Measurements from ENCODE around the gene ARHGEF37.
"Not testable (repeated sequence)": the region's sequence is repeated elsewhere in the genome, so short reads cannot be mapped to it uniquely, and the experiment has no call there.

ARHGEF37 gene

DNA sequence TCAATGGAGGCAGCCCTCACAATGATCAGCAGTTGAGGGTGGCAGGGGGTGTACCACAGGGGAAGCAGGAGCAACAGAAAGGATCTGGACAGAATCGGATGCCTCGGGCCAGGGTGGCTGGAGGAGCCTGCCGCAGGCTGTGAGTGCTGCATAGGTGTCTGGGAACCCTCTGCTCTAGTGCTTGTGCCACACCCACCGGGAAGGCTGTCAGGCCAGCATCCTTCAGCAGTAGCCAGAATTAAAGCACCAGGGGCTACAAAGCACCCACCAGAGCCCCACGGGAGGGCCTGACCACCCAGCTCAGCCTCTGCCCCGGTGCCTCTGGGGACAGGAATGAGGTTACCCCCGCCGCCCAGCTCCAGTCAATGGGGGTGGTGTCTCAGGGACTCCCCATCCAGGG lies 49.0 kb downstream of the ARHGEF37 start:
- DNase-seq: no peak

DNA sequence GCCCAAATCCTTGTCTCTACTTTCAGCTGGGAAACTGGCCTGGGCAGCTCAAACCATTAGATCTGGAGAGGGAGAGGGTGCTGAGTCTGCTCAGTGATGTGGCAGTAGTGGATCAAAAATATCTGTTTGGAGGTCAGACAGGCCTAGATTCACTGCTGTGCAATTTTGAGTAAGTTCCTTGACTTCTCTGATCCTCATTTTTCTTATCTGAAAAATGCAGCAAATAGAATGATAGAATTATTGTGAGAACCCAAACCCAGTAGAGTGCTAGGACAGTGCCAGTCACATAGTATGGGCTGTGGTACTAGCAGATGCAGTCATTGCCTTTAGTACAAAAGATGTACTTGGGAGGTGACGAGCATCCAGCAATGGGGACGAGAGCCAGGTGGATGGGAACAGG lies 50.2 kb downstream of the ARHGEF37 start:
- DNase-seq: no peak

DNA sequence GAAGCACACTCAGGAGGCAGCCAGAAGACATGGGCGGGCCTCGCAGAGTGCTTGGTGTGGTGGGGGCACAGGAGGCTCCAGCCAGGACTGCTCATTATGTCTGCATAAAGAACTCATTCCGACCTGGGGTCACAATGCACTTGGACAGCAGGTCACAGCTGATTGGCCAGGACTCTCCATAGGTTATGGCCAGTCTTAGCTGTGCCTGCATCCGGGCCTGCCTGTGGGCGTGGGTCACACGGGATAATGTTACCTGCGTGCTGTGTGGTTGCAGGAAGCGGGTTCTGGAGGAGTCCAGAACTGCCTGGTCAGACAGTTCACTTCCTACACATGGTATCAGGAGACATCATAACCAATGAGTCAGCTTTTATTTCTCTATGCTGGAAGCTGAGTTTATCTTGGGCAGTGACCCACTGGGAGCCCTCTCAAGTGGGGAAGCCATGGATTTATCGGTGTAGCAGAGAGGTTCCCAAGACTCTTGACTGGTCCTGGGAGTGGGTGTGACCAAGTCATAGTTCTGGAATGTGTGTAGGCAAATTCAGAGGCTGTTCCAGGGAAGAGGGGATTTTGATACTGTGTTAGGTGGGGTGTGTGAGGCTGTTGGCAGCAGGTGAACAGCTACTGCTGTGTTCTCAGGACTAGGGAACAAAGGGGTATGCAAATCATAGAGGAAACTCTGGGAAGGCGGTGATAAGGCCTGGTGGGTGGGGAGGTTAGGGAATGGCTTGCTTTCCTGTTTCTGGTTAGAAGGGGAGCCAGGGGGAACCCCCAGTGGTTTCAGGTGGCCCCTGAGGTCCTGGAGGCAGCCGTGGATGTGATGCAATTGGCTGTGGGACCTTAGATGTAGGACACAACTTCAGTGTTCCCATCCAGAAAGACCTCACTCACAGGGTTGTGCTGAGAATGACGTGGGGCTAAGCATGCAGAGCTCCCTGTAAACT lies 51.3 kb downstream of the ARHGEF37 start:
- DNase-seq: no peak

DNA sequence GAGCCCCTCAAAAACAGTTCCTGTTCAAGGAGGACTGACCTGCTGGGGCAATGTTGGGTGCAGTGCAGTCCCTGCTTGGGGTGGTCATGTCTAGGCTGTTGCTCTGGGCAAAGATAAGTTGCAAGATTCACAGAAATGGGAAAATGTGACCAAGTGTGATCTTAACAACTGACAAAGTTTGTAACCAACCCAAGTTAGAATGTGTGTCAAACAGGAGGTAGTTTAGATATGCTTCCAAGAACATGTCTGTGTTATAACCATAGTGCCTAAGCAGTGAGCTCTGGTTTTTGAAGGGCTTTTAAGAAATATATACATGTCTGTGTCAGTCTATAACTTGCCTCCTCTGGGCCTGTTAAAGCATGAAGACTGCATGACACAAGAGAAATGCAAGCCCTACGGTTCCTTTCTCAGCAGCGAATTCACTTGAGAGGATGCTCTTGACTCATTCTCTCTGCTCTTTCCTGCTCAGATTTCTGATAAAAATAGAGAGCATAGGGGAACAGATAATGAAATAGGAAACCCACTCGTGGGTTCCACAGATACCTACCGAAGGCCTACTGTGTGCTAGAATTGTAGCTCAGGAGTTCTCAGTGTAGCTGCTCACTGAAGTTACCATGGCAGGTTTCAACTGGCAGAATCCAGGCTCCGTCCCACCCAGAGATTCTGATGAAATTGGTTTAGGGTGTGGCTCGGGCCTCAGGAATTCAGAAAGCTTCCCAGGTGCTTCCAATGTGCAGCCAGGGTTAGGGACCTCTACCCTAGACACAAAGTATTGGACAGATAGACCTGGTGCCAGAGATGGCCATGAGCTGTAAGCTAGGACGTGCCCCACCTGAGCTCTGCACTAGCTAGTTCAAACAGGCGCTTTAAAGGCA lies 52.4 kb downstream of the ARHGEF37 start:
- DNase-seq: no peak

DNA sequence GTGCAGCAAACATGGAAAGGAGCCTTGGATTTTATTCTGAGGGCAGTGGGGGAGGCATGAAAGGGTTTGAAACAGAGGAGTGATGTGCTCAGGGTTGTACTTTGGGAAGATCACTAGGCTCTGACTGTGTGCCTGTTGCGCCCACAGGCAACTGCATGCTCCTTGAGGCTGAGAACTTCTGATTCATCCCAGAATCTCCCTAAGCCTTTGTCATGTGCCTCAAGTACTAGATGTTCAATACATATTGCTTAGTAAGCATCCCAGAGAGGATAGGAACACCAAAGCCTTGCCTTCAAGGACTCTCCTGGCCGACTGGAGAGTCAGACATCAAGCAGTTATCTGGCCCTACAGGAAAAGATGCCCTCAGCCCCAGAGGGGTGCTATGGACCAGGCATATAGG lies 54.1 kb downstream of the ARHGEF37 start:
- no peak for DNase-seq

DNA sequence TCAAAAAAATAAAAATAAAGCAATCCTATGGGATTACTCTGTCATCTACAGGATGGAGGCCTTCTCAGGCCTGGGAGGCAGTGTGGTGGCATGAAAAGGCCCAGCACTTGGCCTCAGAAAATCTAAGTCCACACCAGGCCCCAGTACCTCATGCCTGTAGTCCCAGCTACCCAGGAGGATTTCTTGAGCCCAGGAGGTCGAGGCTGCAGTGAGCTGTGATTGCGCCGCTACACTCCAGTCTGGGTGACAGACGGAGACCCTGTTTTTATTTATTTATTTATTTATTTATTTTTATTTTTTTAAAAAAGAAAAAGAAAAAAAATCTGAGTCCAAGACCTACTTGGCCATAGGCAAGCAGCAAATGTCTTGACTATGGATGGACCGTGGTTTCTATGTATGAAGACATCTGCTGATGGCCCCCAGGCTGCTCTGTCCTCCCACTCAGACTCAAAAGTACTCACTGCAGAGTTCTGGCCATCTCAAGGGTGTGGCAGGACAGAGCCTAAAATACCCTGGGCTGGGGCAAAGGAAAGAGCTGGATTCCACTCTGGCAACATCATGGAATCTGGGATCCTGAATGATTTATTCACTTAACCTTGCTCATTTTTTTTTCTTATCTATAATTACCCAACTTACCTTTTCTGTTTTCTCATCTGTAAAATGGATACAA lies 55.0 kb downstream of the ARHGEF37 start:
- no peak for DNase-seq

DNA sequence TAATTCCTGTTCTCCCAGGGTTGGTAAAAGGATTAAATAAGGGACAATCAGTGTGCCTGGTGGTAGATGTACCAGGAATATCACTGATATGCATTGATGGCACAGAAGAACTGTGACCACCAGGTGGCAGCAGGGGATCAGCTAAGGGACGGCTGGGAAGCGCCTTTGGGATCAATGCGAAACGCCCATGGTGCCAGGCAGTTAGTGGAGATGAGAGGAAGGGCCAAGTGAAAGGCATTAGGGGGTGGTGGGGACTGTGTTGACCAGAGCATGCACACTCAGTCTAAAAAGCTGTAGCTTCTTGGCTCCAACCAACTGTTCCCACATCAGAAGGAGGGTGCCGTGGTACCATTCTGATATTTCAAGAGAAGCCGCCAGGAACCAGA lies 55.6 kb downstream of the ARHGEF37 start:
- peak; percentile 73 for DNase-seq

DNA sequence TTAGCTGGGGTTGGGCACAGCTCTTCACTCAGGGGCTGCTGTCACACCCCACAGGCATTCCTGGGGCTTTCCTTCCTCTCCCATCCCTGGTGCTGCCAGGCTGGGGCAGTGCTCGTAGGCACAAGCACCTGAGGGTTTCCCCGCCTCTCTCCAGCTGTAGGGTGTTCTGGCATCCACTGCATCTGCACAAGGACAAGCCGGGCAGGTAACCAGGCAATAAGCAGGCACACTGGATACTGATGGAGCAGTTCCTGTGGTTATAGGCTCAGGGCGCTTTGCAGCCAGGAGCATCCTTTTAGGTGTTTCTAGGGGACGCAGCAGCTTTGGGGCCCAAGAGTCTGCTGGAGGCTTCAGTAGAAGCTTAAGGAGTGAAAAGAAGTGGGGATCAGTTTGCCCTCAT lies 56.8 kb downstream of the ARHGEF37 start:
- no peak for DNase-seq

DNA sequence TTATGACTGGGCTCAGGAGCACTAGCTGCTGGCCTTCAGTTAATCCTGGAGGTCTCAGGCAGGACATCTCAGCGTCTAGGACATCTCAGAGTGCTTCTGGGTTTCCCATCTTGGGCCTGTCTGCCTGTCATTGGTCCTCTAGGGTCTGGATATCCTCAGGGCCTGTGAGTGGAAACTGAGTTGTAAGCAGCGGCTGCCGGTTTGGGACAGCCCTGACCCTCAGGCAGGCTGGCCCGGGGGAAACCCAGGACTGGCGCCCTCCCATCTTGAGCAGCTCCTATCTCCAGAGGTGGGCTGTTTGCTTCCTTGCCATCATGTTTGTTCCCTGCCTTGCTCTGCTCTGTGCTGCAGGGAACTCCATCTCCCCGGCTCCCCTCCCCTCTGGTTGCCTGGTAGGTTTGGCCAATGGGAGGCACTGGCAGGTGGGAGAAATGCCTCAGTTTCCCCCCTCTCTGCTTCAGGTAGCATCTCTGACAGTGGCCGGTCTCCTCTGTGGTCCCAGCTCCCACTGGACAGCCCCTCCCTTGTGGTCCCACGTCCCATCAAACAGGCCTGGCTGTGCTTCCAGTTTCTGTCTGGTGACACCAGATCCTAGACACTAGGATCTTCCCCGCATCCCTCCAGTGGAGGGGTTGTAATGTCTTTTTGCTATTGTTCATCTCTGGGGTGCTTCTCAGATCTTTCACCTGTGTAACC lies 57.4 kb downstream of the ARHGEF37 start:
- no peak for DNase-seq

DNA sequence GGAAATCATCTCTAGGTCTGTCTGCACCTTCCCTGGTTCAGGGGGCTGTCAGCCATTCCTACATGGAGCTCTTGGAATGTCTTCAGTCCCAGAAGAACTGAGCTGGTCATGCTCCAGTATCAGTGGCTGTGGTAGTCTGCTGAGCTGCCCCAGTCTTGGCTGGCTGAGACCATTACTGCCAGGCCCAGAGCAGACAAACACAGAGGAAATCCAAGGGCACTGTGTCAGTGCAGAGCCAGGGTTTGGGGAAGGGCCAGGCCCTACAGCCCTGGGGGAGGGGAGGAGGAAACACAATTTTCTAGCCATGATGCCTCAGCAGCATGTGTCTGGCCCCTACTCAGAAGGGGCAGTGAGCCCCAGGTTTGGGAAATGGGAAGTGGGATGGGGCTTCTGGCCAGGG lies 58.4 kb downstream of the ARHGEF37 start:
- no peak for DNase-seq

DNA sequence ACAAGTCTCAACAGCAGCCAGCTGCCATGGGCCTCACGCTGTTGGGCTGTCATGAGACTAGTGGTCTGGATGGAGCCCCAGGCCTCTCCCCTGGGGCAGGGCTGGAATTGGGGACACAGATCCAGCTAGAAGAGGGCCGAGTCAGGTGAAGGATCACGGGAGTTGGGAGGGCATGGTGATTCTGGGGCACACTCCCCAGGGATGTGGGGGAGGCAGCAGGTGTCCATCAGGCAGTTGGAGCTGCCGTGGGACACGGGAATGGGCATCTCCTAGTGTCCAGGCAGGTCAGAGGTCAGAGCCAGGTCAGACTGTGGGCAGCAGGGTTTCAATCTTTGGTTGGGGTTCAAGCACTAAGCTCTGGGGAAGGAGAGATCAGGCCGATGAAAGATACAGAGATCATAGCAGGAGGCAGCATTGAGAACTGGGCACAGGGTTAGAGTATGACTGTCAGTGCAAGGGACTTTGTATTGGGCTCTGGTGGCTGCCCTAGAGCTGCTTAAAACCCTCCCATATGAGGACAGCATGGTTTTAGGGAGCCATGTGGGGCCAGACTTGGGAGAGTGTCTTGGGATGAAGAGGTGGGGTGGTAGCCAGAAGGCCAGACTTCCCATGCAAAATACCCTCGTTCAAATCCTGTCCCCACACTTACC lies 59.2 kb downstream of the ARHGEF37 start:
- no peak for DNase-seq

DNA sequence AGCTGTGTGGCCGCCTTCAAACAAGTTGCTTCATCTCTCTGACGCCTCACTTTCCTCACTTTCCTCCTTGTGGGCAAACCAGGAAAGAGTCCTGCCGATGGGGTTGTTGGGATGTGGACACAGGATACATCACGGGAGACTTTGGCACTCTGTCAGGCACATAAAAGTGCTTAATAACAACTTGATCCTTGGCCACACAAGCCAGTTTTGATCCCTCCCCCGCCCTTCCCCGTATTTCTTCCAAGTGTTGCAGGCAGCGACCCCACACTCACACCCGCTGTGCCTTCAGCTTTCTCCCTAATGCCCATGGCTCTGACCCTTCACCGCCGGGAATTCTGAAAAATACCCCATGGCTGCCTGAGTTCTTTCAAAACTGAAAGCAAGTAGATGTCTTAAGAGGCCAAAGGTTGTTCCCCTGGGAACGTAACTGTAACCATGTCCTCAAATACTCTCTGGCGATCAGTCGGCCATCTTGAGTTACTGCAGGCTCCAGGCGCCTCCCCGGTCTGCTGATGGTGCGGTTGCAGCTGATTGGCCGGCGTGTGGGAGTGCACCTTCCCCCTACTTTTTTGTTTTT lies 59.8 kb downstream of the ARHGEF37 start:
- no peak for DNase-seq

DNA sequence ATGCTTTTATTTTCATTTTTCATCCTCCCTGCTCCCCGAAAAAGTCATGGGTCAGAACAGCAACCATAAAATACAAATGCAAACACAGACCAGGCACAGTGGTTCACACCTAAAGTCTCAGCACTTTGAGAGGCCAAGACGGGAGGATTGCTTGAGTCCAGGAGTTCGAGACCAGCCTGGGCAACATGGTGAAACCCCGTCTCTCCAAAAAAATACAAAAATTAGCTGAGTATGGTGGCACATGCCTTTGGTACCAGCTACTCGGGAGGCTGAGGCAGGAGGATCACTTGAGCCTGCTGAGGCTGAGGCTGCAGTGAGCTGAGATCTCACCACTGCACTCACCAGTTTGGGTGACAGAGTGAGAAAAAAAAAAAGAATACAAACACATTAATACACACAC lies 60.3 kb downstream of the ARHGEF37 start:
- no peak for DNase-seq

DNA sequence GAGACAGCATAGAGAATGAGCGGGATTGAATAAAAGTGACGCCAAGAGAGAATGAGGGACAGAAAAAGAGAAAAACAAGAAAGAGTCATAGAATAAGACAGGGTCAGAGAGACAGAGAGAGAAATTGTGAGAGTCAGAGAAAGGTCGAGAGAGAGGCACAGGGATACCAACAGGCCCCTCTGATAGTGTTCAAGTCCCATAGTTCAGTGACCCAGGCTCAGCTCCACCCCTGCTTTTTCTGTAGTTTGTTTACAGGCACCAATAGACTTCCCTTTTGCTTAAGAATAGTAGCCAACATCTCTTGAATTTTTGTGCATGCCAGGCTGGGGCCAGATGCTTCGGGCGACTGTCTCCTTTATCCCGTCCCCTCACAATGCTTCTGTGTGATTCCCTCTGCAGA lies 62.5 kb downstream of the ARHGEF37 start:
- no peak for DNase-seq

DNA sequence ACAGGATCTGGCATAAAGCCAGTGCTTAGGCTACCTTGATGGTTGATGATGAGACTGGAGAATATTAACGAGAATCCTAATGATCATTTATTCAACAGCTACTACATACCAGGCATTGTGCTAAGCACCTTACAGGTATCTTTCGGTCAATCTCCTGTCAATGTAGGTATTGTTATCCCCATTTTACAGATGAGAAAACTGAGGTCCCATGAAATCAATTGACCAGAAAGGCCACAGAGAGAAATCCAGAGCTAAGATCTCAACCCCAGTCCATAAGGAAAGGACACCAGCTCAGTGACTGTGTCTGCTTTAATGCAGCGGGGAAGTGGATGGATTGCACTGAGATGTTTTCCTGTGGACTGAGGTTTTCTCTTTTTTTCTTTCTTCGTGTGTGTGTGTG lies 63.3 kb downstream of the ARHGEF37 start:
- DNase-seq: no peak

DNA sequence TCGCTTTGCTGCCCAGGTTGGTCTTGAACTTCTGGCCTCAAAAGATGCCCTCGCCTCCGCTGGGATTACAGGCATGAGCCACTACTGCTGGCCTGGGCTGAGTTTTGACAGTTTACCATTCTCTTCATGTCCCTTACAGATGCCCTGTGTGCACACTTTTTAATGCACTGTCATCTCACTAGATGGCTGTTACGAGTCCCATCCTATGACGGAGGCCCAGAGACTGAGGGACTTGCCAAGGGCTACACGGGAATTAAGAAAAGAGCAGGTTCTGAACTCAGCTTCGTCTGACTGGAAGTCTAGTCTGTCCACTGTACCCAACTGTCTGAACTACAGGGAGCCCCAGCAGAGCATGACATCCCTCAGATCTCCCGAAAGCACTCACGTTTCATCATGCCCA lies 63.9 kb downstream of the ARHGEF37 start:
- DNase-seq: no peak

DNA sequence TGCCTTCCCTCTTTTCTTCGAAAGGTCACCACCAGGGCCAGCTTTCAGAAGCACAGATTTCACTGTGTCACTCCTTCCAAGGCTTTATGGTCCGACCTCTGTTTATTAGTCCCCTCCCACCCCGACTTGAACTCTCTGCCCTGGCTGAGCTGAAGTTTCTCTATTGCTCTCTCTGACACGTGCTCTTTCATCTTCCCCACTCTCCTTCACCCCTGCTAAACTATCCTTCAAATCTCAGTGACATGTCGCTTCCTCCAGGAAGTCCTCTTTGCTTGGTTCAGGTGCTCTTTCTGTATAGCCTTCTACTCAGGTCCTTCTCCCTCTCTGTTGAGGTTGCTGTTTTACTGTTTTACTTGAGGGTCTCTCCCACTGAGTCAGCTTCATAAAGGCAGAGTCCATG lies 64.4 kb downstream of the ARHGEF37 start:
- no peak for DNase-seq

DNA sequence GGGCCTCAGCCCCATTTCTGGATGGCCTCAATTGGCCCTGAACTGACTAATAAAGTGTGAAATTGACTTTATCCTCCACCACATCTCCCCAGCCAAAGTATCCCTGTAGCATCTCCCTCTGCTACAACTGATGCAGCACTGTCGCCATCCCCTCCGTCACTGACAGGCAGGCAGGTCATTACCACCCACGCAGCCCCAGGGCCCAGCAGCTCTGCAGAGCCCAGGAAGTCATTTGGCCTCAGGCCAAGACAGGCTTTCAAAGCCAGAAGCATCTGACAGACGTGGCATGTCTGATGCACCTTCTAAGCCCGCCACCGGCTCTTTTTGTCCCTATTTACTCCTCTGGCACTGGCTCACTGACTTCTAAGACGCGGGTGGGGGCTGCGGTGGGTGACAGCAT lies 65.3 kb downstream of the ARHGEF37 start:
- DNase-seq: peak; percentile 67

DNA sequence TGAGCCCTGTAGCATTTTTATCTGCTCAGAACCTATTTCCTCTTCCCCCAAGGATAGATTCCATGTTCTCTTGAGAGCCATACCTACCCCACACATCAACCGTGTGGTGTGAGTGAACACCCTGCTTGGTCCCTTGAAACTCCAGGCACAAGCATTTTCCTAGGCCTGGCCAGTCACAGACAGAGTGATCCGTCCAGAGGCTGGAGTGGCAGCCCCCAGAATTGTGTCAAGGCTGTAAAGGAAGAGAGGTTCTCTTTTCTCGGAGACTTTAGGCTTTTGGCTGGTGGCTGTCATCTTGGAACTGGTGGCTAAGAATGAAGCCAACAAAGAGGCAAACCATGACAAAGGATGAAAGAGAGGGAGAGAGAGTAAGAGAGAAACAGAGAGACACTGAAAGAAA lies 66.0 kb downstream of the ARHGEF37 start:
- no peak for DNase-seq

DNA sequence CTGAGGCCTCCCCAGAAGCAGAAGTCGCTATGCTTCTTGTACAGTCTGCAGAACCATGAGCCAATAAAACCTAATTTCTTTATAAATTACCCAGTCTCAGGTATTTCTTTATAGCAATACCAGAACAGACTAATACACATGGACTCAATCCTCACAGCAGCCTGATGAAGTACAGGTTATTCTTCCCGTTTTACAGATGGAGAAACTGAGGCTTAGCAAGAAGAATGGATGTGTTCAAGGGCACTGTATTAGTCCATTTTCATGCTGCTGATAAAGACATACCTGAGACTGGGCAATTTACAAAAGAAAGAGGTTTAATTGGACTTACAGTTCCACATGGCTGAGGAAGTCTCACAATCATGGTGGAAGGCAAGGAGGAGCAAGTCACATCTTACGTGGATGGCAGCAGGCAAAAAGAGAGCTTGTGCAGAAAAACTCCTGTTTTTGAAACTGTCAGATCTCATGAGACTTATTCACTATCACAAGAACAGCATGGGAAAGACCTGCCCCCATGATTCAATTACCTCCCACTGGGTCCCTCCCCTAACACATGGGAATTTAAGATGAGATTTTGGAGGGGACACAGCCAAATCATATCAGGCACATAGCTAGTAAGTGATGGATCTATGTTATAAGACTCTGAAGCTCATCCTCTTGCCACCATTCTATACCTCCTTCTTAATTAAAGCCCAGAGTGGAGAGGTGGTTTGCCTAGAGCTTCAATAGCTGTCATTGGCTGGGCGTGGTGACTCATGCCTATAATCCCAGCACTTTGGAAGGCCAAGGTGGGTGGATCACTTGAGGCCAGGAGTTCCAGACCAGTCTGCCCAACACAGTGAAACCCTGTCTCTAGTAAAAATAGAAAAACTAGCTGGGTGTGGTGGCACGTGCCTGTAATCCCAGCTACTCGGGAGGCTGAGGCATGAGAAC lies 67.4 kb downstream of the ARHGEF37 start:
- DNase-seq: not testable (repeated sequence)

DNA sequence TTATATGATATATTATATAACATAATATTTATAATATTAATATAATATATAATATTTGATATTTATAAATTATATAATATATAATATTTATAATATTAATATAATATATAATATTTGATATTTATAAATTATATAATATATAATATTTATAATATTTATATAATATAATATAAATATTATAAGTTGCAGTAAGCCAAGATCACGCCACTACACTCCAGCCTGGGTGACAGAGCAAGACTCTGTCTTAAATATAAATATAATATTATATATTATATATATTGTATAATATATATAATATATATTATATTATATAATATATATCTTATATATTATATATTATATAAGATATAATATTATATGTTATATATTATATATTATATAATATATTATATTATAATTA lies 68.4 kb downstream of the ARHGEF37 start:
- DNase-seq: not testable (repeated sequence)
